Fibroblast of lung (primary cell): ENCODE measurements around the gene ADAMTS9. TPM values are rescaled to one million over a fixed set of nuclear protein-coding genes. Genes with fewer than 3 reads are reported as not detected.

ENCODE experiments used
- DNase-seq, 2 donors: peaks; one replicate each; pipeline versions ENCODE4 v3.0.0 to v3.0.0-alpha.2; 2010; ENCODE audit warnings: low read depth in 2 of 2
- H2AFZ ChIP-seq: 2 replicates; pipeline ENCODE4 v1.5.1; 2012; ENCODE audit warnings: low read length, control low read depth, inconsistent platforms
- H3K27ac ChIP-seq: 2 replicates; pipeline ENCODE4 v1.5.1; 2011; ENCODE audit warnings: low read length, control low read depth; ENCODE audit not compliant: insufficient read depth
- H3K27me3 ChIP-seq: 2 replicates; pipeline ENCODE4 v1.5.1; 2011; ENCODE audit warnings: mild to moderate bottlenecking, low read length; ENCODE audit not compliant: control insufficient read depth, insufficient read depth
- H3K36me3 ChIP-seq: 2 replicates; pipeline ENCODE4 v1.5.1; 2011; ENCODE audit warnings: low read length; ENCODE audit not compliant: control insufficient read depth, insufficient read depth
- H3K4me1 ChIP-seq: 2 replicates; pipeline ENCODE4 v1.5.1; 2011; ENCODE audit warnings: low read length; ENCODE audit not compliant: control insufficient read depth, insufficient read depth; ENCODE audit errors: extremely low read depth
- H3K4me2 ChIP-seq: 2 replicates; pipeline ENCODE4 v1.5.1; 2011; ENCODE audit warnings: low read length, control low read depth; ENCODE audit not compliant: insufficient read depth; ENCODE audit errors: extremely low read depth
- H3K4me3 ChIP-seq, 4 experiments: fragments of 200-600 bp in 1 of 4; sonication (generic) in 1 of 4; replicated peaks in 1 of 4; 2 replicates each; pipeline ENCODE4 v1.5.1; 2011 to 2016; ENCODE audit warnings: low read length in 4 of 4, low read depth in 3 of 4, mild to moderate bottlenecking in 3 of 4, control low read depth in 2 of 4, inconsistent platforms in 1 of 4, mixed read lengths in 1 of 4; ENCODE audit not compliant: insufficient read depth in 1 of 4; ENCODE audit errors: control extremely low read depth in 1 of 4
- H3K79me2 ChIP-seq: 2 replicates; pipeline ENCODE4 v1.5.1; 2012; ENCODE audit warnings: mild to moderate bottlenecking, low read length, inconsistent platforms; ENCODE audit not compliant: control insufficient read depth, insufficient read depth
- H3K9ac ChIP-seq: 2 replicates; pipeline ENCODE4 v1.5.1; 2011; ENCODE audit warnings: mild to moderate bottlenecking, low read length, control low read depth; ENCODE audit not compliant: insufficient read depth
- H3K9me3 ChIP-seq: 2 replicates; pipeline ENCODE4 v1.5.1; 2012; ENCODE audit warnings: low read depth, low read length; ENCODE audit not compliant: control insufficient read depth, insufficient read depth
- H4K20me1 ChIP-seq: 2 replicates; pipeline ENCODE4 v1.5.1; 2011; ENCODE audit warnings: low read length; ENCODE audit not compliant: control insufficient read depth, insufficient read depth; ENCODE audit errors: extremely low read depth
- EZH2 ChIP-seq: IDR thresholded peaks from 2 replicates; pipeline ENCODE4 v1.5.1; 2012; ENCODE audit warnings: low read length, control low read depth, mild to moderate bottlenecking; ENCODE audit errors: missing control alignments
- polyA plus RNA-seq, 2 donors: library from polyadenylated mRNA; depleted of rRNA in 1 of 2; stranded (reverse) in 1 of 2; unstranded in 1 of 2; fragments of >200 nt; gene quantifications; 2 replicates each; pipeline ENCODE4 v1.2.1, GENCODE V29; 2011 to 2012; ENCODE audit warnings: missing spikeins in 1 of 2
- total RNA-seq: library from RNA; depleted of rRNA; stranded (reverse); fragments of >200 nt; gene quantifications from 2 replicates; pipeline ENCODE4 v1.2.1, GENCODE V29; 2014
- TF ChIP-seq, protein P1 (sequence below), 2 donors: IDR thresholded peaks in 1 of 2; conservative IDR thresholded peaks in 1 of 2; 1 replicate in 1 of 2; 2 replicates in 1 of 2; pipeline ENCODE4 v1.5.1; 2011 to 2012; ENCODE audit warnings: low read length in 2 of 2, control low read depth in 1 of 2, inconsistent platforms in 1 of 2, low read depth in 1 of 2, mild to moderate bottlenecking in 1 of 2

Gene ADAMTS9
- total and polyA plus RNA-seq, 2 donors (not counting 1 experiment from before 2014, with no cell fraction given) = 0.82 to 1.8 TPM

- DNase-seq = peak in 1 of 2 donors; percentile 80
- TF ChIP-seq, protein P1, sequence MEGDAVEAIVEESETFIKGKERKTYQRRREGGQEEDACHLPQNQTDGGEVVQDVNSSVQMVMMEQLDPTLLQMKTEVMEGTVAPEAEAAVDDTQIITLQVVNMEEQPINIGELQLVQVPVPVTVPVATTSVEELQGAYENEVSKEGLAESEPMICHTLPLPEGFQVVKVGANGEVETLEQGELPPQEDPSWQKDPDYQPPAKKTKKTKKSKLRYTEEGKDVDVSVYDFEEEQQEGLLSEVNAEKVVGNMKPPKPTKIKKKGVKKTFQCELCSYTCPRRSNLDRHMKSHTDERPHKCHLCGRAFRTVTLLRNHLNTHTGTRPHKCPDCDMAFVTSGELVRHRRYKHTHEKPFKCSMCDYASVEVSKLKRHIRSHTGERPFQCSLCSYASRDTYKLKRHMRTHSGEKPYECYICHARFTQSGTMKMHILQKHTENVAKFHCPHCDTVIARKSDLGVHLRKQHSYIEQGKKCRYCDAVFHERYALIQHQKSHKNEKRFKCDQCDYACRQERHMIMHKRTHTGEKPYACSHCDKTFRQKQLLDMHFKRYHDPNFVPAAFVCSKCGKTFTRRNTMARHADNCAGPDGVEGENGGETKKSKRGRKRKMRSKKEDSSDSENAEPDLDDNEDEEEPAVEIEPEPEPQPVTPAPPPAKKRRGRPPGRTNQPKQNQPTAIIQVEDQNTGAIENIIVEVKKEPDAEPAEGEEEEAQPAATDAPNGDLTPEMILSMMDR (conservative IDR thresholded peaks at IDR 0.05 in 1 of 2, IDR thresholded peaks at IDR 0.05 in 1 of 2; ENCODE audit: low read depth in 1 of 2, low read length in 2 of 2) = no peak
- TF ChIP-seq EZH2 = no peak
- H3K27ac ChIP-seq = no peak overlapping the region
Observed at GRCh38 chr3:64716110-64716710, 28.4 kb upstream of the ADAMTS9 start.

DNA sequence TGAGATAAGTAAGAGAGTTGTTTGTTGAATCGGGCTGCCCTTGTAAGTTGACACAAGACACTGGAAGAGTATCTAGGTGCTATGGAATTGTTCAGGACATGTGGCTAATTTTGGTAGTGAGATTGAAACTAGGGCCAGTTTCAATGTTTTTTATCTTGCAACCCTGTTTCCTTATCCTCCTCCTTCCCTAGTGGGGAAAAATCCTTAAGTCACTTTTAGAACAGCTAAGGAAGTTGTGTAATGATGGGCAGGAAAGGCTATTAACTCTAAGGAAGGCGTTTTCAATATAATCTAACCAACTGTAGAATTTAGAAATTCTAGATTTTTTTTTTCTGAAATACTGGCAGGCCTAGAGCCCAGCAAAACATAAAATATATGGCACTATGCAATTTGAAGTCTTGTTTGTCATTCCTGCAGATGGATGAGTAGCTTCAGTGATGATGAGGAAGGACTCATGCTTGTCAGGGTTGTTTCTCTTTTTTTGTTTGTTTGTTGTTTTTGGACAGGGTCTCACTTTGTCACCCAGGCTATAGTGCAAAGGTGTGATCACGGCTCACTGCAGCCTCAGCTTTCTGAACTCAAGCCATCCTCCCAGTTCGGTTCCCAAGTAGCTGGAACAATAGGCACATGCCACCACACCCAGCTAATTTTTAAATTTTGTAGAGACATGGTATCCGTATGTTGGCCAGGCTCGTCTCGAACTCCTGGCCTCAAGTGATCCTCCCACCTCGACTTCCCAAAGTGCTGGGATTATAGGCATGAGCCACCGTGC lies 27.6 kb upstream of the ADAMTS9 start:
- no peak overlapping the region for H3K27ac ChIP-seq
- TF ChIP-seq, protein P1 (conservative IDR thresholded peaks at IDR 0.05 in 1 of 2, IDR thresholded peaks at IDR 0.05 in 1 of 2; ENCODE audit: low read depth in 1 of 2, low read length in 2 of 2) = no peak
- no peak for TF ChIP-seq EZH2

More at GRCh38 chr3:64716110-64716710, 28.4 kb upstream of the ADAMTS9 start:
- no peaks in the 10 kb centered on the region for H3K9me3 ChIP-seq
- no peak overlapping the region for H3K4me3 ChIP-seq
- no peaks in the 10 kb centered on the region for H4K20me1 ChIP-seq
- H3K9ac ChIP-seq = no peak overlapping the region
- H3K27me3 ChIP-seq = no peaks in the 10 kb centered on the region
- no peaks in the 10 kb centered on the region for H3K36me3 ChIP-seq
- no peak overlapping the region for H3K4me2 ChIP-seq
- no peak overlapping the region for H2AFZ ChIP-seq
- H3K79me2 ChIP-seq = no peaks in the 10 kb centered on the region
- no peaks in the 10 kb centered on the region for H3K4me1 ChIP-seq

GRCh38 chr3:64708456-64708855 lies 20.7 kb upstream of the ADAMTS9 start:
- Histone ChIP-seq H3K9me3 (no peaks in the 10 kb centered on the region), H3K79me2 (no peaks in the 10 kb centered on the region), H3K4me1 (no peaks in the 10 kb centered on the region), H3K9ac (no peak overlapping the region), H3K4me2 (no peak overlapping the region), H4K20me1 (no peaks in the 10 kb centered on the region), H3K4me3 (no peak overlapping the region), H3K27me3 (no peaks in the 10 kb centered on the region), H3K27ac (no peak overlapping the region), H3K36me3 (no peaks in the 10 kb centered on the region), H2AFZ (no peak overlapping the region)
- DNase-seq = no peak
- TF ChIP-seq EZH2 = no peak
- TF ChIP-seq, protein P1 (conservative IDR thresholded peaks at IDR 0.05 in 1 of 2, IDR thresholded peaks at IDR 0.05 in 1 of 2; ENCODE audit: low read depth in 1 of 2, low read length in 2 of 2) = no peak

More for the DNA sequence above, 27.6 kb upstream of the ADAMTS9 start:
- Histone ChIP-seq H3K36me3 (no peaks in the 10 kb centered on the region), H3K9me3 (no peaks in the 10 kb centered on the region), H2AFZ (no peak overlapping the region), H3K79me2 (no peaks in the 10 kb centered on the region), H3K27me3 (no peaks in the 10 kb centered on the region), H3K4me2 (no peak overlapping the region), H4K20me1 (no peaks in the 10 kb centered on the region), H3K4me1 (no peaks in the 10 kb centered on the region), H3K4me3 (no peak overlapping the region), H3K9ac (no peak overlapping the region)
- no peak for DNase-seq
